ENCODE results near the gene GABRG2.

GABRG2 gene

DNA sequence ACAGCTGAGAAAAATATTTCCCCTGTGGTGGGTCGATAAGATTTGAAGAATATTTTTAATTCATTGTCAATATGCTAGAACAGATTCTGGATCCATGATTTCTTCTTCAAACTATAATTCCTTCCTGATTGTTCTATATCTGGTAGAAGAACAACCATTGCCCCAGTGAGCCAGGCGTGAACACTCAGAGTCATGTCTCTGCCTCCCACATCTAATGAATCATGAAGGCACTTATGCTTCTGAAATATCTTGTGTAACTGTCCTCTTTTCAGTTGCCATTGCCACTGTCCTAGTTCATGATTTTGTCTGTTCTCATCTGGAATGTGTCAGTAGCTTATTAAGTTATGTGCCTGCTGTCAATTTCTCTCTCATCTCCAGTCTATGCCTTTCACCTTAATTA, 40.0 kb downstream of the GABRG2 start:
- TF ChIP-seq, protein P1, sequence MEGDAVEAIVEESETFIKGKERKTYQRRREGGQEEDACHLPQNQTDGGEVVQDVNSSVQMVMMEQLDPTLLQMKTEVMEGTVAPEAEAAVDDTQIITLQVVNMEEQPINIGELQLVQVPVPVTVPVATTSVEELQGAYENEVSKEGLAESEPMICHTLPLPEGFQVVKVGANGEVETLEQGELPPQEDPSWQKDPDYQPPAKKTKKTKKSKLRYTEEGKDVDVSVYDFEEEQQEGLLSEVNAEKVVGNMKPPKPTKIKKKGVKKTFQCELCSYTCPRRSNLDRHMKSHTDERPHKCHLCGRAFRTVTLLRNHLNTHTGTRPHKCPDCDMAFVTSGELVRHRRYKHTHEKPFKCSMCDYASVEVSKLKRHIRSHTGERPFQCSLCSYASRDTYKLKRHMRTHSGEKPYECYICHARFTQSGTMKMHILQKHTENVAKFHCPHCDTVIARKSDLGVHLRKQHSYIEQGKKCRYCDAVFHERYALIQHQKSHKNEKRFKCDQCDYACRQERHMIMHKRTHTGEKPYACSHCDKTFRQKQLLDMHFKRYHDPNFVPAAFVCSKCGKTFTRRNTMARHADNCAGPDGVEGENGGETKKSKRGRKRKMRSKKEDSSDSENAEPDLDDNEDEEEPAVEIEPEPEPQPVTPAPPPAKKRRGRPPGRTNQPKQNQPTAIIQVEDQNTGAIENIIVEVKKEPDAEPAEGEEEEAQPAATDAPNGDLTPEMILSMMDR (IDR thresholded peaks at IDR 0.05; ENCODE audit: low read depth, low read length), result no peak
- Histone ChIP-seq H3K27me3 (no peaks in the 10 kb centered on the region), H3K36me3 (no peaks in the 10 kb centered on the region), H3K9me3 (no peaks in the 10 kb centered on the region), H3K4me3 (ENCODE audit: low read depth, low read length) (no peak overlapping the region), H3K4me1 (no peaks in the 10 kb centered on the region)
- no peak for DNase-seq

DNA sequence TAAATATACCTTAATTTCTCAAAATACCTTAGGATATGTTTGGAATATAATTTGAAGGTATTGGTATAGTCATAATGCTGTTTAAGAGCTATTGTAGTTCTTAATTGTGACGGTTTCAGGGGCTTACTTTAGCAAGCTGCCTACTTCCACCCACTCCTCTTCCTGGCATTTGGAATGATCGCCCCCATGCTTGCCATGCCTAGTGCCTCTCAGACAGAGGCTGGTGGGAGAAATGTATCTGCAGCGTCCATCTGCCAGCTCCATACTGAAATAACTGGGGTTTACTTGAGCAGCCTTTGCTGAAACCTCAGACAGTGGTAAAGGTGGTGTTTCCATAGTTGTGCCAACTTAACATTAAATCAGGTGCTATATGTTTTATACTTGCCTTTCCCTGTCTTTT, 52.2 kb downstream of the GABRG2 start:
- H3K36me3 ChIP-seq, result no peaks in the 10 kb centered on the region
- TF ChIP-seq, protein P1 (IDR thresholded peaks at IDR 0.05; ENCODE audit: low read depth, low read length), result no peak
- H3K4me3 ChIP-seq (ENCODE audit: low read depth, low read length), result no peak overlapping the region
- no peaks in the 10 kb centered on the region for H3K27me3 ChIP-seq
- DNase-seq, result no peak
- no peaks in the 10 kb centered on the region for H3K4me1 ChIP-seq
- H3K9me3 ChIP-seq, result no peaks in the 10 kb centered on the region

DNA sequence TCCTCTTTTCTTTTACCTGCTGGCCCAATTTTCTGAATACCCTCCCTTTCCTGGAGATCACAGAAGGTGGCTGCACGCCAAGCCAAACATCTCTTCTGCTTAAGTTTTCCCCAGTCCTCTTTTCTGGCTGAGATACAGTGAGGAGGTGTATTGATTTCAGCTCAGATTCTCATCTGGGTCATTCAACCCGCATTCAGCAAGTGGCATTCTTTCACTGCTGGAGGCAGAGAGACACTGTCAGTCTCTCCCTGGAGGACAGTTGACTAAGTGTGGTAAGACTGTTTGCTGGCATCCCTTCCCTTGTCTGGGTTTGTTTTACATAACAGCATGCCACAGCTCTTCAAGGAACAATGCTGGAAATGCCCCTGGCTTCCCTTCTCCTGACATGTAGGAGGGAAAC, 60.5 kb downstream of the GABRG2 start:
- no peak overlapping the region for H3K4me3 ChIP-seq (ENCODE audit: low read depth, low read length)
- H3K36me3 ChIP-seq, result no peaks in the 10 kb centered on the region
- no peak for DNase-seq
- H3K4me1 ChIP-seq, result no peaks in the 10 kb centered on the region
- no peaks in the 10 kb centered on the region for H3K27me3 ChIP-seq
- TF ChIP-seq, protein P1 (IDR thresholded peaks at IDR 0.05; ENCODE audit: low read depth, low read length), result no peak
- H3K9me3 ChIP-seq, result no peaks in the 10 kb centered on the region

DNA sequence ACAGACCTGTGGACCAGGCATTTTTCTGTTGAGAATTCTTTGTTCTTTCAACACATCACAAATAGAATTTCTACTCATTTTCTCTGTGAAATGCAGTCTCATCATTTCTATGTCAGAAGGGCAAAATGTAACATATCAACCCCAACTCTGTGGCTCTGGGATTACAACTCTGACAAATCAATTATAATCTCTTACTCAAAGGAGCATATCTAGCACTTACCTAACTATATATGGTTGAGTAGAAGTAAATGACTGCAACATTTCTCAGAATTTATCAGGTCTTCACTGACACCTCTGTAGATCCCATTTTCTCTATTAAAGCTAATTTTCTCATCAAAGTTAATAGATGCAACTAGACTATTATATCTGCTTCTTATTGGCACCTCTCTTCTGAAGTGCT, 64.8 kb downstream of the GABRG2 start:
- no peaks in the 10 kb centered on the region for H3K36me3 ChIP-seq
- no peak overlapping the region for H3K4me3 ChIP-seq (ENCODE audit: low read depth, low read length)
- TF ChIP-seq, protein P1 (IDR thresholded peaks at IDR 0.05; ENCODE audit: low read depth, low read length), result no peak
- H3K9me3 ChIP-seq, result no peaks in the 10 kb centered on the region
- DNase-seq, result no peak
- H3K27me3 ChIP-seq, result no peaks in the 10 kb centered on the region
- H3K4me1 ChIP-seq, result no peaks in the 10 kb centered on the region

DNA sequence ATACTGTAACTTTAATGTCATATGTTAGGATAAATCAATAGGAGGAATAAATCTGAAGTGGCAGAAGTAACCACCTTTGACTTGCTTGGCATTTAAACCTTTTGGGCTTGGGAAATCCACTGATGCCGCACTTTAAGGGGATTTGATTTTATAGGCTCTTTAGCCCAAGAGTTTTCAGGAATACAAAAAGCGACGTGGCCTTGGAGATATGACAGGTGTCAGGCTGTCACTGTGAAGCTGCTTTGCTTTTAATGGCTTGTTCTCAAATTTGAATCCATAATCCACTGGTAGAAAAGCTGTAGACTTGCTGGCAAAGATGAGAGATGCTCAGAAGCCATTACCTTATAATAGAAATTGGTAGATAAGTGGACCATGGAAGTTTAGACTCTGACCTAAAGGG, 71.6 kb downstream of the GABRG2 start:
- DNase-seq, result no peak
- Histone ChIP-seq H3K27me3 (no peaks in the 10 kb centered on the region), H3K4me1 (peaks cover 11% of the 10 kb centered on the region), H3K9me3 (no peaks in the 10 kb centered on the region), H3K4me3 (ENCODE audit: low read depth, low read length) (no peak overlapping the region), H3K36me3 (no peaks in the 10 kb centered on the region)
- TF ChIP-seq, protein P1 (IDR thresholded peaks at IDR 0.05; ENCODE audit: low read depth, low read length), result no peak

DNA sequence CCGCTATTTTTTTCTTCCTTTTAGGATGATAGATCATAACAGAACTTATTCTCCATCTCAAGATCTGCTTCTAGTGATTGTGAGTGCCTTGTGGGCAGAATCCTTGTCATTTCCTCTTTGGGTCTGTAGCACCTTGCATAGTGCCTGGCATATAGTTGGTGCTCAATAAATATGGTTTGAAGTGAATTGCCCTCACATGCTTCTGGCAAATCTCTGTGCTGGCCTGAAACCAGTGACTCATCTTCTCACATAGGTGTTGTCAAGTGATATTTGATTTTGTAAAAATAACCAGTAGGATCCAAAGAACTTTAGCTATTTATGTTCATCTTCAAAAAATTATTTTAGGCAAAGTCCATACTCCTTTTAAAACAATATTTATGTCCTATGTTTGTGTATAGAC, 86.7 kb downstream of the GABRG2 start:
- no peaks in the 10 kb centered on the region for H3K4me1 ChIP-seq
- H3K27me3 ChIP-seq, result no peaks in the 10 kb centered on the region
- TF ChIP-seq, protein P1 (IDR thresholded peaks at IDR 0.05; ENCODE audit: low read depth, low read length), result no peak
- DNase-seq, result no peak
- no peak overlapping the region for H3K4me3 ChIP-seq (ENCODE audit: low read depth, low read length)
- H3K9me3 ChIP-seq, result no peaks in the 10 kb centered on the region
- no peaks in the 10 kb centered on the region for H3K36me3 ChIP-seq
